GM12878 (cell line): ENCODE measurements around the gene APBB3. TPM values are rescaled to one million over a fixed set of nuclear protein-coding genes. Genes with fewer than 3 reads are reported as not detected.

ENCODE experiments used
- ATAC-seq: fragments of 200-7000 bp; cut with Tn5 transposase; 3 replicates; pipeline ENCODE4 v1.9.1; 2020; ENCODE audit warnings: mild to moderate bottlenecking, moderate library complexity
- BruUV-seq: library from RNA; stranded (reverse); fragments of 400-500 nt; replicated peaks from 2 replicates; lab custom pipeline; 2021; lab: Mats Ljungman, UMichigan
- CTCF ChIA-PET: fragments of 300-600 bp; sonication (Branson Sonifier 250); formaldehyde crosslinking; extraction: SDS; loops from one replicate; lab custom pipeline; 2021; ENCODE audit warnings: inconsistent platforms; lab: Yijun Ruan, JAX
- POLR2A ChIA-PET: fragments of 350-600 bp; formaldehyde crosslinking; extraction: SDS; loops from one replicate; lab custom pipeline; 2021; ENCODE audit warnings: inconsistent platforms; lab: Charles Lee
- RAD21 ChIA-PET: fragments of 300-600 bp; sonication (Branson Sonifier 250); formaldehyde crosslinking; loops from one replicate; lab custom pipeline; 2023; ENCODE audit warnings: antibody characterized with exemption; ENCODE audit not compliant: unreplicated experiment; lab: Charles Lee
- SMC1A ChIA-PET: fragments of 300-600 bp; sonication (Branson Sonifier 250); formaldehyde crosslinking; loops from one replicate; lab custom pipeline; 2023; ENCODE audit not compliant: unreplicated experiment, uncharacterized antibody; lab: Charles Lee
- DNase-seq: peaks from one replicate; pipeline ENCODE4 v3.0.0-alpha.2; 2011; ENCODE audit warnings: low read depth, low spot score
- FAIRE-seq: peaks from 3 replicates; lab custom pipeline; 2011; peaks lifted over from hg19 to GRCh38; lab: Jason Lieb, UNC
- H2AFZ ChIP-seq: 2 replicates; pipeline ENCODE4 v1.6.0; 2011; ENCODE audit warnings: low read depth, low read length, control low read depth; ENCODE audit not compliant: control insufficient read depth
- H3K27ac ChIP-seq: 2 replicates; pipeline ENCODE4 v1.5.1; 2011; ENCODE audit warnings: control low read depth; ENCODE audit not compliant: control insufficient read depth, insufficient read depth
- H3K27me3 ChIP-seq, 2 experiments: replicated peaks in 1 of 2; 2 replicates each; pipeline versions ENCODE4 v1.6.0 to v1.6.1; 2011; ENCODE audit warnings: low read length in 1 of 2; ENCODE audit not compliant: control insufficient read depth in 2 of 2, insufficient read depth in 2 of 2
- H3K36me3 ChIP-seq, 2 experiments: 2 replicates each; pipeline ENCODE4 v1.5.1; 2011; ENCODE audit warnings: low read length in 1 of 2; ENCODE audit not compliant: control insufficient read depth in 2 of 2, insufficient read depth in 2 of 2
- H3K4me1 ChIP-seq: 2 replicates; pipeline ENCODE4 v1.6.1; 2011; ENCODE audit warnings: mild to moderate bottlenecking, low read length, moderate library complexity, mixed read lengths; ENCODE audit not compliant: control insufficient read depth, insufficient read depth
- H3K4me2 ChIP-seq: 2 replicates; pipeline ENCODE4 v1.6.0; 2011; ENCODE audit warnings: control low read depth; ENCODE audit not compliant: control insufficient read depth, insufficient read depth
- H3K4me3 ChIP-seq: fragments of 200-600 bp; sonication (generic); 2 replicates; pipeline ENCODE4 v1.5.1; 2016
- H3K79me2 ChIP-seq: 2 replicates; pipeline ENCODE4 v1.6.0; 2011; ENCODE audit warnings: low read length; ENCODE audit not compliant: control insufficient read depth, insufficient read depth
- H3K9ac ChIP-seq: 2 replicates; pipeline ENCODE4 v1.8.0; 2011; ENCODE audit warnings: low read length, control low read depth, mixed read lengths; ENCODE audit not compliant: control insufficient read depth, insufficient read depth
- H3K9me3 ChIP-seq: replicated peaks from 3 replicates; pipeline ENCODE4 v1.5.1; 2011; ENCODE audit warnings: mild to moderate bottlenecking, low read length; ENCODE audit not compliant: control insufficient read depth, insufficient read depth
- H4K20me1 ChIP-seq: 2 replicates; pipeline ENCODE4 v1.6.0; 2011; ENCODE audit not compliant: control insufficient read depth, insufficient read depth
- FOS ChIP-seq: IDR thresholded peaks from 3 replicates; pipeline ENCODE4 v1.6.1; 2011; ENCODE audit warnings: borderline replicate concordance; ENCODE audit not compliant: insufficient read length; ENCODE audit errors: extremely low read depth
- GATAD2B ChIP-seq: fragments of 450-650 bp; conservative IDR thresholded peaks from 2 replicates; pipeline ENCODE4 v1.6.1; 2017; ENCODE audit warnings: low read depth, mild to moderate bottlenecking, moderate library complexity
- KLF5 ChIP-seq: fragments of 450-650 bp; IDR thresholded peaks from 2 replicates; pipeline ENCODE4 v1.6.1; 2014; ENCODE audit warnings: mild to moderate bottlenecking; ENCODE audit not compliant: partially characterized antibody
- NR2C2 ChIP-seq: IDR thresholded peaks from 2 replicates; pipeline ENCODE4 v1.6.1; 2011; ENCODE audit warnings: borderline replicate concordance, low read depth; ENCODE audit not compliant: control insufficient read depth, insufficient read length
- PAX8 ChIP-seq: fragments of 450-650 bp; IDR thresholded peaks from 2 replicates; pipeline ENCODE4 v1.6.1; 2017; ENCODE audit warnings: mild to moderate bottlenecking, moderate library complexity
- RBBP5 ChIP-seq: fragments of 200-600 bp; sonication (generic); conservative IDR thresholded peaks from 2 replicates; pipeline ENCODE4 v1.6.1; 2016
- WGBS: methylation state at CpG from one replicate; pipeline ENCODE4 v1.1.6; 2016; ENCODE audit warnings: low lambda C conversion rate; ENCODE audit not compliant: insufficient replicate concordance, insufficient coverage; ENCODE audit errors: missing lambda C conversion rate; 5-methylcytosine and 5-hydroxymethylcytosine counted together
- in situ Hi-C: fragments of 300-500 bp; cut with MboI; formaldehyde crosslinking; loops from 9 replicates; pipeline ENCODE4 v1.14.3; 2018; ENCODE audit warnings: mixed read lengths
- intact Hi-C: fragments of 100-400 bp; cut with micrococcal nuclease; formaldehyde crosslinking; loops from one replicate; pipeline ENCODE4 v1.14.2; 2022; ENCODE audit not compliant: unreplicated experiment
- polyA plus RNA-seq, 11 experiments: library from polyadenylated mRNA; depleted of rRNA in 4 of 11; unstranded in 6 of 11; stranded (reverse) in 5 of 11; fragments of >200 nt; fragmentation: Nextera tagmentation in 4 of 11; fragmentation: Illumina TruSeq in 1 of 11; extraction: Ambion mirVana in 4 of 11; extraction: Trizol in 1 of 11; gene quantifications; 1 replicate in 1 of 11; 2 replicates in 10 of 11; pipeline versions ENCODE4 v1.2.1 to v1.2.3, GENCODE V29; 2011 to 2016; ENCODE audit warnings: inconsistent platforms in 2 of 11, missing spikeins in 2 of 11, low read depth in 1 of 11
- total RNA-seq, 4 experiments: library from RNA; depleted of rRNA in 3 of 4; stranded (reverse); fragments of >200 nt in 3 of 4; fragmentation: Illumina TruSeq in 1 of 4; extraction: Trizol in 1 of 4; gene quantifications; 2 replicates each; pipeline versions ENCODE4 v1.2.1 to v1.2.3, GENCODE V29; 2013 to 2021
- TF ChIP-seq, protein P1 (sequence below): IDR thresholded peaks from 2 replicates; pipeline ENCODE4 v1.6.1; 2012; ENCODE audit warnings: low read length, inconsistent platforms
- TF ChIP-seq, protein P2 (sequence below): fragments of 450-650 bp; IDR thresholded peaks from 2 replicates; pipeline ENCODE4 v1.6.1; 2017; ENCODE audit warnings: mild to moderate bottlenecking

Gene APBB3
- total and polyA plus RNA-seq, 10 of the 15 experiments (the other 5 are each of a cell fraction or from before 2014, with no cell fraction given): 0.35 to 33.3 (median 14.3) TPM

DNA sequence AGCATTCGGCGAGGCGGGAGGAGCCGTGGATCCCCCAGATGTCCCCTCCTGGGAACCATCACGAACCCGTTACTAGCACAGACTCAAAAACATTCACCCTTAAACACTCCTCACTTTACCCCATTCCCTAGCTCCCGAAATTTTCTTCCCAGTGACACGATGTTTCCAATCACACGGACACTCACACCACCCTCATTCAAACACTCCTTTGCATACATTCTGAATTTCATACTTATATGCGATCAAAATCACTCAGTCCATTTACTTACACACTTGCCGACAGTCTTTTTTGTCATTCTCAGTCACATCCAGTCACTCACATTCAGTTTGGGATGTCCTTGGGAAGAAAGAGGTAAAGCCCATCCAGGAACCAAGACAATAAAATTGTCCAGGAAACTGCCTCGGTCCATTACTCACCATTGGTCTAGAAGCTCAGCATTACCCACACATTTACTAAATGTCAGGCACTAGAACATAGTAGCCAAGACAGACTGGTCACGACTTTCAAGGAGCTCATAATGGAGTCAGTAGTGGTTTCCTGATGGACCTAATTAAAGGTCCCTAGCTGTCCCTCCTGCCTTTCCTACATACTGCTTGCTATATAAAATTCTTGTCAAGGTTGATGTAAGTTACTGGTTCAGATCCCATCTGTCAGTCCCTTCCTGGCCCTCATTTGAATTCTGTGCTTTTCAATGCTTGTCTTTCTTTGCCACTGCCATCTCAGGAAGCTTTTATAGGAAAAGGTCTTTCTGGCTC lies 804 bp upstream of the APBB3 start (continued):
- TF ChIP-seq, protein P1, sequence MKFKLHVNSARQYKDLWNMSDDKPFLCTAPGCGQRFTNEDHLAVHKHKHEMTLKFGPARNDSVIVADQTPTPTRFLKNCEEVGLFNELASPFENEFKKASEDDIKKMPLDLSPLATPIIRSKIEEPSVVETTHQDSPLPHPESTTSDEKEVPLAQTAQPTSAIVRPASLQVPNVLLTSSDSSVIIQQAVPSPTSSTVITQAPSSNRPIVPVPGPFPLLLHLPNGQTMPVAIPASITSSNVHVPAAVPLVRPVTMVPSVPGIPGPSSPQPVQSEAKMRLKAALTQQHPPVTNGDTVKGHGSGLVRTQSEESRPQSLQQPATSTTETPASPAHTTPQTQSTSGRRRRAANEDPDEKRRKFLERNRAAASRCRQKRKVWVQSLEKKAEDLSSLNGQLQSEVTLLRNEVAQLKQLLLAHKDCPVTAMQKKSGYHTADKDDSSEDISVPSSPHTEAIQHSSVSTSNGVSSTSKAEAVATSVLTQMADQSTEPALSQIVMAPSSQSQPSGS: no peak

DNA sequence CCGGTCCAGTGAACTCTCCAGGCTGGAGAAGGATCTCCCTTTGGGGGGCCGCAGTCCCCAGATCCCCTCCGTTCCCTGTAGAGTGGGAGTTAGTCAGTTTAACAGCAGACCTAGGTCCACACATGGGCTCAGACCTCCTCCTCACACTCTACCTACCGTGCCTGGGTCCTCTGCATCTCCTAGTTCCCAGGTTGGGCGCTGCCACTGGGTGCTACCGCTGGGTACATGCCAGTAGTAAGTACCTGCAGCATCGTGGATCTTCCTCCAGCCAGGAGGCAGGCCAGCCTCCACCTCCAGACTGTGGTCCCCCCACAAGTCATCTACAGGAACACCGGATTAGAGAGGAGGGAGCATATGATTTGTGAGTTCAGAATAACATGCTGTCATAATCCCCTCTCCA lies 802 bp downstream of the APBB3 start:
- Histone ChIP-seq H3K27me3 (no peaks in the 10 kb centered on the region), H4K20me1 (no peaks in the 10 kb centered on the region), H3K4me2 (peak overlapping the region; percentile 81), H2AFZ (peak overlapping the region; percentile 88), H3K27ac (peak overlapping the region; percentile 92), H3K4me1 (peaks cover 34% of the 10 kb centered on the region), H3K4me3 (peak overlapping the region; percentile 89), H3K79me2 (peaks cover 45% of the 10 kb centered on the region), H3K36me3 (peaks cover 0 to 8% of the 10 kb centered on the region in 2 experiments; a peak in 3 of 4 replicates), H3K9me3 (no peaks in the 10 kb centered on the region), H3K9ac (peak overlapping the region; percentile 92)
- BruUV-seq: TSS peak; percentile 80
- ATAC-seq: no peak
- intact Hi-C loops (no loop called here), in situ Hi-C loops (no loop called here)
- ChIA-PET RAD21 (interaction anchor here (0.6 to 1.8 kb wide), 5 partner anchors 9 to 1016 kb away, joined by 3 to 5 read pairs (median 3); partner anchors contain the start of gene EIF4EBP3), CTCF (interaction anchor here (1.3 to 1.5 kb wide), 2 partner anchors 11 to 83 kb away, joined by 3 to 5 read pairs; partner anchors contain the start of gene NDUFA2), POLR2A (interaction anchor here (1.0 to 2.9 kb wide), 5 partner anchors 11 to 127 kb away, joined by 3 to 19 read pairs (median 4); partner anchors contain the start of genes EIF4EBP3 and HARS1), SMC1A (interaction anchor here (0.7 kb wide), 1 partner anchor 16 kb away, joined by 3 read pairs; the partner anchor contains the start of gene EIF4EBP3)
- TF ChIP-seq RBBP5 (no peak), NR2C2 (no peak), FOS (no peak), PAX8 (no peak), GATAD2B (no peak), KLF5 (no peak)
- TF ChIP-seq, protein P2, sequence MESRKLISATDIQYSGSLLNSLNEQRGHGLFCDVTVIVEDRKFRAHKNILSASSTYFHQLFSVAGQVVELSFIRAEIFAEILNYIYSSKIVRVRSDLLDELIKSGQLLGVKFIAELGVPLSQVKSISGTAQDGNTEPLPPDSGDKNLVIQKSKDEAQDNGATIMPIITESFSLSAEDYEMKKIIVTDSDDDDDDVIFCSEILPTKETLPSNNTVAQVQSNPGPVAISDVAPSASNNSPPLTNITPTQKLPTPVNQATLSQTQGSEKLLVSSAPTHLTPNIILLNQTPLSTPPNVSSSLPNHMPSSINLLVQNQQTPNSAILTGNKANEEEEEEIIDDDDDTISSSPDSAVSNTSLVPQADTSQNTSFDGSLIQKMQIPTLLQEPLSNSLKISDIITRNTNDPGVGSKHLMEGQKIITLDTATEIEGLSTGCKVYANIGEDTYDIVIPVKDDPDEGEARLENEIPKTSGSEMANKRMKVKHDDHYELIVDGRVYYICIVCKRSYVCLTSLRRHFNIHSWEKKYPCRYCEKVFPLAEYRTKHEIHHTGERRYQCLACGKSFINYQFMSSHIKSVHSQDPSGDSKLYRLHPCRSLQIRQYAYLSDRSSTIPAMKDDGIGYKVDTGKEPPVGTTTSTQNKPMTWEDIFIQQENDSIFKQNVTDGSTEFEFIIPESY: peak; percentile 87; the same call in 1 of the 2 replicates
- 64% methylated on average over 8 of the region's 8 CpGs for WGBS
- no peak for DNase-seq
- FAIRE-seq: peak; percentile 18
